HG03469 (cell line): Measurements from ENCODE around the gene ZNHIT3.
"Not testable (repeated sequence)": the region's sequence is repeated elsewhere in the genome, so short reads cannot be mapped to it uniquely, and the experiment has no call there.

Source experiments
- ATAC-seq: cut with Tn5 transposase; IDR thresholded peaks from one replicate; pipeline ENCODE4 v1.9.1; 2021; ENCODE audit warnings: mild to moderate bottlenecking, moderate library complexity, moderate number of reproducible peaks; ENCODE audit not compliant: unreplicated experiment

The ZNHIT3 gene

GRCh38 chr17:36486204-36487194 is at the start of gene ZNHIT3:
TSS of gene ZNHIT3 (plus strand) at chr17:36486681. CDS start at chr17:36486700, 19 bp downstream.
- peak; percentile 73 for ATAC-seq

- not testable (repeated sequence) for ATAC-seq
Measured at GRCh38 chr17:36441792-36442191, 44.7 kb upstream of the ZNHIT3 start.

GRCh38 chr17:36443777-36444176 is 42.7 kb upstream of the ZNHIT3 start:
- no peak for ATAC-seq

GRCh38 chr17:36449997-36450396 is 36.5 kb upstream of the ZNHIT3 start:
- not testable (repeated sequence) for ATAC-seq

GRCh38 chr17:36452888-36453287 is 33.6 kb upstream of the ZNHIT3 start:
- ATAC-seq, result not testable (repeated sequence)

- ATAC-seq, result not testable (repeated sequence)
Measured at GRCh38 chr17:36457701-36458100, 28.8 kb upstream of the ZNHIT3 start.

GRCh38 chr17:36459045-36459444 is 27.4 kb upstream of the ZNHIT3 start:
- no peak for ATAC-seq

- ATAC-seq, result no peak
Measured at GRCh38 chr17:36459601-36460000, 26.9 kb upstream of the ZNHIT3 start.

GRCh38 chr17:36460265-36460937 is 26.1 kb upstream of the ZNHIT3 start:
- no peak for ATAC-seq

- no peak for ATAC-seq
Measured at GRCh38 chr17:36461330-36462110, 25.0 kb upstream of the ZNHIT3 start.

GRCh38 chr17:36463916-36464764 is 22.3 kb upstream of the ZNHIT3 start:
- ATAC-seq, result no peak

GRCh38 chr17:36464765-36465088 is 21.8 kb upstream of the ZNHIT3 start:
- ATAC-seq, result no peak

- no peak for ATAC-seq
Measured at GRCh38 chr17:36468903-36469635, 17.4 kb upstream of the ZNHIT3 start.

GRCh38 chr17:36469733-36470132 is 16.7 kb upstream of the ZNHIT3 start:
- no peak for ATAC-seq

GRCh38 chr17:36470499-36470898 is 16.0 kb upstream of the ZNHIT3 start:
- ATAC-seq, result no peak

- ATAC-seq, result no peak
Measured at GRCh38 chr17:36474571-36474970, 11.9 kb upstream of the ZNHIT3 start.

GRCh38 chr17:36475346-36475970 is 11.0 kb upstream of the ZNHIT3 start:
- no peak for ATAC-seq

- no peak for ATAC-seq
Measured at GRCh38 chr17:36481829-36482228, 4.7 kb upstream of the ZNHIT3 start.
